BLaER1 (cell line): ENCODE data around the gene STON2.

Source experiments
- H3K27ac ChIP-seq: shearing (Covaris generic); formaldehyde crosslinking; 2 replicates; pipeline ENCODE4 v1.8.1; 2022
- H3K27me3 ChIP-seq: shearing (Covaris generic); formaldehyde crosslinking; 2 replicates; pipeline ENCODE4 v1.8.1; 2022
- H3K36me3 ChIP-seq: shearing (Covaris generic); formaldehyde crosslinking; 2 replicates; pipeline ENCODE4 v1.8.1; 2022
- H3K4me1 ChIP-seq: shearing (Covaris generic); formaldehyde crosslinking; 2 replicates; pipeline ENCODE4 v1.8.1; 2022
- H3K4me2 ChIP-seq: shearing (Covaris generic); formaldehyde crosslinking; 2 replicates; pipeline ENCODE4 v1.8.1; 2022
- H3K4me3 ChIP-seq: shearing (Covaris generic); formaldehyde crosslinking; 2 replicates; pipeline ENCODE4 v1.8.1; 2022
- H3K9ac ChIP-seq: shearing (Covaris generic); formaldehyde crosslinking; 2 replicates; pipeline ENCODE4 v1.8.1; 2022
- H3K9me3 ChIP-seq: shearing (Covaris generic); formaldehyde crosslinking; 2 replicates; pipeline ENCODE4 v1.8.1; 2022
- H4K20me1 ChIP-seq: shearing (Covaris generic); formaldehyde crosslinking; 2 replicates; pipeline ENCODE4 v1.8.1; 2022
- Cebpa-rat ChIP-seq: shearing (Covaris generic); IDR thresholded peaks from 2 replicates; pipeline ENCODE4 v1.8.1; 2022

The STON2 gene

GRCh38 chr14:81427348-81428058 lies 27.4 kb upstream of the STON2 start:
- no peak overlapping the region for H3K4me2 ChIP-seq

GRCh38 chr14:81423504-81423903 lies 23.4 kb upstream of the STON2 start:
- TF ChIP-seq Cebpa-rat, result no peak
- H3K4me3 ChIP-seq, result no peak overlapping the region
- no peaks in the 10 kb centered on the region for H4K20me1 ChIP-seq
- H3K27ac ChIP-seq, result no peak overlapping the region
- no peaks in the 10 kb centered on the region for H3K4me1 ChIP-seq
- no peak overlapping the region for H3K4me2 ChIP-seq
- H3K9ac ChIP-seq, result no peak overlapping the region
- peaks cover 3% of the 10 kb centered on the region for H3K9me3 ChIP-seq
- H3K27me3 ChIP-seq, result no peaks in the 10 kb centered on the region
- H3K36me3 ChIP-seq, result no peaks in the 10 kb centered on the region

More at GRCh38 chr14:81427348-81428058, 27.4 kb upstream of the STON2 start:
- H3K4me3 ChIP-seq, result no peak overlapping the region
- H3K4me1 ChIP-seq, result no peaks in the 10 kb centered on the region
- H3K9me3 ChIP-seq, result no peaks in the 10 kb centered on the region
- TF ChIP-seq Cebpa-rat, result no peak
- H3K36me3 ChIP-seq, result no peaks in the 10 kb centered on the region
- H3K9ac ChIP-seq, result no peak overlapping the region
- no peak overlapping the region for H3K27ac ChIP-seq
- no peaks in the 10 kb centered on the region for H3K27me3 ChIP-seq
- no peaks in the 10 kb centered on the region for H4K20me1 ChIP-seq

- Histone ChIP-seq H3K9me3 (peaks cover 14% of the 10 kb centered on the region), H3K27me3 (no peaks in the 10 kb centered on the region), H4K20me1 (no peaks in the 10 kb centered on the region), H3K4me2 (no peak overlapping the region), H3K9ac (no peak overlapping the region), H3K4me1 (peaks cover 12% of the 10 kb centered on the region), H3K4me3 (no peak overlapping the region), H3K36me3 (no peaks in the 10 kb centered on the region), H3K27ac (no peak overlapping the region)
- TF ChIP-seq Cebpa-rat, result no peak
These were observed 18.1 kb upstream of the STON2 start for GRCh38 chr14:81418057-81418790.

- no peak overlapping the region for H3K4me2 ChIP-seq
- no peaks in the 10 kb centered on the region for H3K36me3 ChIP-seq
- peaks cover 22% of the 10 kb centered on the region for H3K4me1 ChIP-seq
- TF ChIP-seq Cebpa-rat, result no peak
- H3K27me3 ChIP-seq, result no peaks in the 10 kb centered on the region
- H3K27ac ChIP-seq, result no peak overlapping the region
- H3K4me3 ChIP-seq, result no peak overlapping the region
- no peaks in the 10 kb centered on the region for H4K20me1 ChIP-seq
- peaks cover 14% of the 10 kb centered on the region for H3K9me3 ChIP-seq
- no peak overlapping the region for H3K9ac ChIP-seq
These were observed 16.9 kb upstream of the STON2 start for GRCh38 chr14:81416981-81417380.

GRCh38 chr14:81416194-81416952 lies 16.2 kb upstream of the STON2 start:
- Histone ChIP-seq H3K9me3 (peaks cover 14% of the 10 kb centered on the region), H3K4me3 (no peak overlapping the region), H3K9ac (no peak overlapping the region), H3K4me1 (peaks cover 22% of the 10 kb centered on the region), H4K20me1 (no peaks in the 10 kb centered on the region), H3K27me3 (no peaks in the 10 kb centered on the region), H3K27ac (no peak overlapping the region), H3K4me2 (peak overlapping the region; percentile 31; the same call in 1 of the 2 replicates), H3K36me3 (no peaks in the 10 kb centered on the region)
- TF ChIP-seq Cebpa-rat, result no peak

GRCh38 chr14:81415781-81416180 lies 15.7 kb upstream of the STON2 start:
- Histone ChIP-seq H3K9me3 (peaks cover 14% of the 10 kb centered on the region), H3K4me1 (peaks cover 22% of the 10 kb centered on the region), H3K9ac (no peak overlapping the region), H3K4me2 (peak overlapping the region; percentile 31; the same call in 1 of the 2 replicates), H3K36me3 (no peaks in the 10 kb centered on the region), H3K27ac (no peak overlapping the region), H4K20me1 (no peaks in the 10 kb centered on the region), H3K4me3 (no peak overlapping the region), H3K27me3 (no peaks in the 10 kb centered on the region)
- no peak for TF ChIP-seq Cebpa-rat

GRCh38 chr14:81414123-81414522 lies 14.0 kb upstream of the STON2 start:
- H4K20me1 ChIP-seq, result no peaks in the 10 kb centered on the region
- peaks cover 14% of the 10 kb centered on the region for H3K9me3 ChIP-seq
- H3K4me2 ChIP-seq, result no peak overlapping the region
- no peak overlapping the region for H3K4me3 ChIP-seq
- peaks cover 22% of the 10 kb centered on the region for H3K4me1 ChIP-seq
- no peaks in the 10 kb centered on the region for H3K36me3 ChIP-seq
- no peak for TF ChIP-seq Cebpa-rat
- H3K27me3 ChIP-seq, result no peaks in the 10 kb centered on the region
- no peak overlapping the region for H3K9ac ChIP-seq
- H3K27ac ChIP-seq, result no peak overlapping the region

- H3K4me1 ChIP-seq, result peaks cover 22% of the 10 kb centered on the region
- H4K20me1 ChIP-seq, result no peaks in the 10 kb centered on the region
- H3K9me3 ChIP-seq, result peaks cover 4% of the 10 kb centered on the region
- no peak for TF ChIP-seq Cebpa-rat
- peak overlapping the region; percentile 44 for H3K4me2 ChIP-seq
- no peak overlapping the region for H3K9ac ChIP-seq
- H3K27me3 ChIP-seq, result no peaks in the 10 kb centered on the region
- no peak overlapping the region for H3K27ac ChIP-seq
- H3K36me3 ChIP-seq, result no peaks in the 10 kb centered on the region
- H3K4me3 ChIP-seq, result no peak overlapping the region
These were observed 12.7 kb upstream of the STON2 start for GRCh38 chr14:81412779-81413178.

GRCh38 chr14:81408595-81408994 lies 8.5 kb upstream of the STON2 start:
- H3K4me1 ChIP-seq, result peaks cover 10% of the 10 kb centered on the region
- no peak overlapping the region for H3K4me3 ChIP-seq
- H3K4me2 ChIP-seq, result no peak overlapping the region
- no peak overlapping the region for H3K27ac ChIP-seq
- H4K20me1 ChIP-seq, result no peaks in the 10 kb centered on the region
- H3K27me3 ChIP-seq, result no peaks in the 10 kb centered on the region
- H3K36me3 ChIP-seq, result no peaks in the 10 kb centered on the region
- no peaks in the 10 kb centered on the region for H3K9me3 ChIP-seq
- no peak for TF ChIP-seq Cebpa-rat
- H3K9ac ChIP-seq, result no peak overlapping the region

- H3K4me3 ChIP-seq, result no peak overlapping the region
- no peak overlapping the region for H3K27ac ChIP-seq
- no peak overlapping the region for H3K4me2 ChIP-seq
- no peaks in the 10 kb centered on the region for H3K27me3 ChIP-seq
- H3K9ac ChIP-seq, result no peak overlapping the region
- H3K9me3 ChIP-seq, result no peaks in the 10 kb centered on the region
- TF ChIP-seq Cebpa-rat, result no peak
- H3K4me1 ChIP-seq, result no peaks in the 10 kb centered on the region
- no peaks in the 10 kb centered on the region for H3K36me3 ChIP-seq
- no peaks in the 10 kb centered on the region for H4K20me1 ChIP-seq
These were observed 6.7 kb upstream of the STON2 start for GRCh38 chr14:81406863-81407262.
